Endothelial cell of umbilical vein (primary cell): ENCODE measurements around the gene YY1. TPM values are rescaled to one million over a fixed set of nuclear protein-coding genes. Genes with fewer than 3 reads are reported as not detected.

Source experiments
- BruUV-seq: library from RNA; stranded (reverse); fragments of 400-500 nt; replicated peaks from 2 replicates; lab custom pipeline; 2021; lab: Mats Ljungman, UMichigan
- CTCF ChIA-PET: fragments of 300-600, 350-600 bp; sonication (Branson Sonifier 250); formaldehyde crosslinking; loops from one replicate; lab custom pipeline; 2021; ENCODE audit warnings: antibody characterized with exemption, inconsistent platforms; lab: Charles Lee
- POLR2A ChIA-PET: fragments of 300-600, 350-600 bp; sonication (Branson Sonifier 250); formaldehyde crosslinking; loops from one replicate; lab custom pipeline; 2021; ENCODE audit warnings: antibody characterized with exemption, inconsistent platforms; lab: Charles Lee
- DNase-seq: peaks from one replicate; pipeline ENCODE4 v3.0.0-alpha.2; 2011; ENCODE audit warnings: low read depth, low spot score
- FAIRE-seq: peaks from 2 replicates; lab custom pipeline; 2011; peaks lifted over from hg19 to GRCh38; lab: Jason Lieb, UNC
- H2AFZ ChIP-seq: 2 replicates; pipeline ENCODE4 v1.6.0; 2012; ENCODE audit warnings: low read depth, low read length, control low read depth, inconsistent platforms
- H3K27ac ChIP-seq: 2 replicates; pipeline ENCODE4 v1.5.1; 2011; ENCODE audit warnings: low read depth, mild to moderate bottlenecking, control low read depth, low read length, moderate library complexity; ENCODE audit not compliant: insufficient read depth
- H3K27me3 ChIP-seq, 2 experiments: 2 replicates each; pipeline versions ENCODE4 v1.6.0 to v1.6.1; 2011; ENCODE audit warnings: low read length in 2 of 2, mixed read lengths in 1 of 2; ENCODE audit not compliant: control insufficient read depth in 2 of 2, insufficient read depth in 2 of 2
- H3K36me3 ChIP-seq, 2 experiments: 2 replicates in 1 of 2; 3 replicates in 1 of 2; pipeline ENCODE4 v1.5.1; 2011; ENCODE audit warnings: low read length in 2 of 2, mild to moderate bottlenecking in 1 of 2, moderate library complexity in 1 of 2; ENCODE audit not compliant: control insufficient read depth in 2 of 2, insufficient read depth in 2 of 2; ENCODE audit errors: extremely low read depth in 1 of 2
- H3K4me1 ChIP-seq: 3 replicates; pipeline ENCODE4 v1.5.1; 2011; ENCODE audit warnings: mild to moderate bottlenecking, low read length; ENCODE audit not compliant: control insufficient read depth, insufficient read depth; ENCODE audit errors: extremely low read depth
- H3K4me2 ChIP-seq: 2 replicates; pipeline ENCODE4 v1.6.1; 2011; ENCODE audit warnings: low read length, control low read depth, mixed read lengths; ENCODE audit not compliant: insufficient read depth
- H3K4me3 ChIP-seq, 3 experiments: fragments of 200-600 bp in 1 of 3; sonication (generic), shearing (Covaris generic) in 1 of 3; replicated peaks in 1 of 3; 2 replicates each; pipeline ENCODE4 v1.5.1; 2011 to 2016; ENCODE audit warnings: control low read depth in 3 of 3, low read length in 3 of 3, mild to moderate bottlenecking in 2 of 3, inconsistent platforms in 1 of 3, low read depth in 1 of 3, moderate library complexity in 1 of 3; ENCODE audit not compliant: insufficient read depth in 1 of 3
- H3K79me2 ChIP-seq: 2 replicates; pipeline ENCODE4 v1.6.0; 2012; ENCODE audit warnings: low read length, inconsistent platforms; ENCODE audit not compliant: control insufficient read depth, insufficient read depth
- H3K9ac ChIP-seq: replicated peaks from 2 replicates; pipeline ENCODE3; 2011; ENCODE audit warnings: low read length, control low read depth; ENCODE audit not compliant: insufficient read depth; ENCODE audit errors: extremely low read depth
- H3K9me1 ChIP-seq: replicated peaks from 3 replicates; pipeline ENCODE4 v1.6.0; 2011; ENCODE audit warnings: mild to moderate bottlenecking, low read length; ENCODE audit not compliant: control insufficient read depth, insufficient read depth; ENCODE audit errors: extremely low read depth
- H3K9me3 ChIP-seq: replicated peaks from 2 replicates; pipeline ENCODE4 v1.5.1; 2012; ENCODE audit warnings: low read length, inconsistent platforms; ENCODE audit not compliant: control insufficient read depth, insufficient read depth
- H4K20me1 ChIP-seq: replicated peaks from 2 replicates; pipeline ENCODE3; 2011; ENCODE audit warnings: mild to moderate bottlenecking, low read length; ENCODE audit not compliant: control insufficient read depth, insufficient read depth; ENCODE audit errors: extremely low read depth
- CTCF ChIP-seq, 2 donors: IDR thresholded peaks; 1 replicate in 1 of 2; 2 replicates in 1 of 2; pipeline ENCODE4 v1.5.1; 2011; ENCODE audit warnings: low read length in 2 of 2, mild to moderate bottlenecking in 2 of 2, moderate library complexity in 2 of 2, control low read depth in 1 of 2, inconsistent platforms in 1 of 2, low read depth in 1 of 2; ENCODE audit not compliant: insufficient read depth in 1 of 2; ENCODE audit errors: extremely low read depth in 1 of 2
- EZH2 ChIP-seq: IDR thresholded peaks from 2 replicates; pipeline ENCODE4 v1.6.1; 2012; ENCODE audit warnings: borderline replicate concordance, low read depth, mild to moderate bottlenecking, moderate library complexity, low read length, inconsistent platforms; ENCODE audit not compliant: severe bottlenecking
- FOS ChIP-seq: IDR thresholded peaks from 2 replicates; pipeline ENCODE4 v1.6.1; 2011; ENCODE audit warnings: mild to moderate bottlenecking, low read length, moderate library complexity, borderline replicate concordance; ENCODE audit not compliant: insufficient read depth
- GATA2 ChIP-seq: IDR thresholded peaks from 2 replicates; pipeline ENCODE4 v1.7.0; 2011; ENCODE audit warnings: low read depth, mild to moderate bottlenecking, moderate library complexity, mixed read lengths, low read length; ENCODE audit not compliant: insufficient read length, insufficient read depth
- JUN ChIP-seq: IDR thresholded peaks from 2 replicates; pipeline ENCODE4 v1.6.1; 2011; ENCODE audit warnings: borderline replicate concordance, low read depth; ENCODE audit not compliant: insufficient read length, insufficient read depth
- MYC ChIP-seq: IDR thresholded peaks from one replicate; pipeline ENCODE4 v1.6.1; 2011; ENCODE audit warnings: mild to moderate bottlenecking, low read depth, low read length
- POLR2A ChIP-seq: IDR thresholded peaks from 2 replicates; pipeline ENCODE4 v1.6.1; 2012; ENCODE audit warnings: low read depth, mild to moderate bottlenecking, control low read depth, low read length
- POLR2AphosphoS5 ChIP-seq: IDR thresholded peaks from 2 replicates; pipeline ENCODE4 v1.6.1; 2012; ENCODE audit warnings: low read depth, mild to moderate bottlenecking, control low read depth, low read length, moderate library complexity; ENCODE audit not compliant: insufficient read depth
- dilution Hi-C: fragments of 300-500 bp; cut with MboI; formaldehyde crosslinking; loops from one replicate; pipeline ENCODE4 v1.15.0; 2019; ENCODE audit warnings: low sequenced_read_pairs; ENCODE audit not compliant: extremely low pct_ligation_motif_present
- intact Hi-C: fragments of 100-400 bp; cut with micrococcal nuclease; formaldehyde crosslinking; loops from one replicate; pipeline ENCODE4 v1.10.0; 2022
- polyA plus RNA-seq, 4 experiments: library from polyadenylated mRNA; depleted of rRNA in 3 of 4; stranded (reverse) in 3 of 4; unstranded in 1 of 4; fragments of >200 nt; gene quantifications; 2 replicates each; pipeline versions ENCODE4 v1.2.1 to v1.2.3, GENCODE V29; 2011 to 2012; ENCODE audit warnings: missing spikeins in 1 of 4
- total RNA-seq: library from RNA; stranded (reverse); gene quantifications from 2 replicates; pipeline ENCODE4 v1.2.3, GENCODE V29; 2021
- TF ChIP-seq, protein P1 (sequence below): IDR thresholded peaks from 2 replicates; pipeline ENCODE4 v1.6.1; 2011; ENCODE audit not compliant: insufficient read depth, insufficient read length

YY1 gene
- total and polyA plus RNA-seq, 2 donors (not counting 3 experiments of a cell fraction or from before 2014, with no cell fraction given), result 23.5 to 78.6 TPM

DNA sequence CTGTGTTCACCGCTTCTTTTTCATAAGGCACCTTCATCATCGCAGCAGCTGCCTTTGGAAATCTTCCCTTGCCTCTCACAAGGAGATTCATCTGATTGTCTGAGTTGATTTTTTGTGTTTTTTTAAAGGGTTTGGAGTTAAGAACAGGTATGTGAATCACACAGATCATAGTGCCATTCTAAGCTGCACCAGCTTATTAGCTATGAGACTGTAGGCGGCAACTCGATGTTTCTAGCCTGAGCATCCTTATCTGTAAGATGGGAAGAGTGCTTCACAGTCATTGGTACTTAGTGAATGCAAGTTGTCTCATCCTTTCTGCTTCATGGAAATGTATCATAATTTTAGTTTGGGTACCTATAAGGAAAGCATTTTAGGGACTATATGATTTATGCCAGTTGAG is 35.3 kb downstream of the YY1 start:
- CTCF ChIA-PET, result interaction anchor here (0.9 kb wide), 1 partner anchor 11 kb away, joined by 3 read pairs; no protein-coding TSS in a partner anchor

DNA sequence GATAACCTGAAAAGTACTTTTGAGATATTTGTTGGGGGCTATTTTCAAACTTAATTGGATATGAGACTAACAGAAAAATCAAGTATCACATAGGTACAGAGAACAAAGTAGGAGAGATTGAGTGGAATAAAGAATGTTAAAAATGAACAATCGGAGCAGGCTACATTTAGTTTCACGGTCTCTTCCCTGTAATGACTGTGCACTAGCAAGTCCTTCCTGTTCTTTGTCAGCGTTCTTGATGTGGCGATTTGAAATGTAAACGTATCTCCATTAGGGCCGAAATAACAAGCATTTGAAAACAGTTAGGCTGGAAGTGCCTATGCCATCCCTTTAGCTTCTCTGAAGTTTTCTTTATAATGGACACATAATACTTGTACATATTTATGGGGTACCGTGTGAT is 36.3 kb downstream of the YY1 start:
- dilution Hi-C loops (no loop called here), intact Hi-C loops (no loop called here)
- peaks cover 19% of the 10 kb centered on the region for H3K4me1 ChIP-seq
- H3K9me3 ChIP-seq, result no peaks in the 10 kb centered on the region
- H3K27ac ChIP-seq, result peak overlapping the region; percentile 14
- no peak overlapping the region for H3K9ac ChIP-seq
- TF ChIP-seq GATA2 (no peak), CTCF (IDR thresholded peaks at IDR 0.05; ENCODE audit: extremely low read depth in 1 of 2, insufficient read depth in 1 of 2, low read depth in 1 of 2, low read length in 2 of 2) (no peak), MYC (no peak), JUN (no peak), EZH2 (no peak), POLR2AphosphoS5 (no peak), POLR2A (no peak), FOS (no peak)
- TF ChIP-seq, protein P1, sequence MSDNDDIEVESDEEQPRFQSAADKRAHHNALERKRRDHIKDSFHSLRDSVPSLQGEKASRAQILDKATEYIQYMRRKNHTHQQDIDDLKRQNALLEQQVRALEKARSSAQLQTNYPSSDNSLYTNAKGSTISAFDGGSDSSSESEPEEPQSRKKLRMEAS, result no peak
- peak; percentile 57 for FAIRE-seq
- CTCF ChIA-PET, result no interaction called here
- H3K9me1 ChIP-seq, result no peaks in the 10 kb centered on the region
- POLR2A ChIA-PET, result no interaction called here
- H3K4me2 ChIP-seq, result peak overlapping the region; percentile 25
- no peak overlapping the region for H2AFZ ChIP-seq
- H3K4me3 ChIP-seq, result no peak overlapping the region
- peaks cover 81% of the 10 kb centered on the region for H3K79me2 ChIP-seq
- BruUV-seq, result no TSS peak
- DNase-seq, result peak; percentile 24
- no peaks in the 10 kb centered on the region for H4K20me1 ChIP-seq
- no peaks in the 10 kb centered on the region for H3K27me3 ChIP-seq
- H3K36me3 ChIP-seq, result peaks cover 0 to 8% of the 10 kb centered on the region in 2 experiments

More for the DNA sequence above, 35.3 kb downstream of the YY1 start:
- Histone ChIP-seq H4K20me1 (no peaks in the 10 kb centered on the region), H3K4me3 (no peak overlapping the region), H3K36me3 (peaks cover under 1 to 8% of the 10 kb centered on the region in 2 experiments), H2AFZ (no peak overlapping the region), H3K9ac (no peak overlapping the region), H3K4me2 (no peak overlapping the region), H3K9me3 (no peaks in the 10 kb centered on the region), H3K4me1 (peaks cover 18% of the 10 kb centered on the region), H3K79me2 (peaks cover 78% of the 10 kb centered on the region), H3K27me3 (no peaks in the 10 kb centered on the region), H3K27ac (no peak overlapping the region), H3K9me1 (no peaks in the 10 kb centered on the region)
- dilution Hi-C loops (no loop called here), intact Hi-C loops (no loop called here)
- no peak for FAIRE-seq
- TF ChIP-seq POLR2AphosphoS5 (no peak), GATA2 (no peak), EZH2 (no peak)
- POLR2A ChIA-PET, result no interaction called here
- no TSS peak for BruUV-seq
- no peak for DNase-seq
